Activated CD4-positive, alpha-beta T cell treated with anti-CD3 and anti-CD28 coated beads, Interleukin-2, amount 10 ng/mL, durations not matched to agents 7 days and 5 days (primary cell): Measurements from ENCODE around the gene PLEKHA7. TPM values are rescaled to one million over a fixed set of nuclear protein-coding genes. Genes with fewer than 3 reads are reported as not detected.
"Not testable (repeated sequence)": the region's sequence is repeated elsewhere in the genome, so short reads cannot be mapped to it uniquely, and the experiment has no call there.

Experiments used
- CTCF ChIA-PET: fragments of 350-600 bp; sonication (Branson Sonifier 250); formaldehyde crosslinking; loops from one replicate; lab custom pipeline; 2021; ENCODE audit warnings: antibody characterized with exemption; lab: Charles Lee
- POLR2A ChIA-PET: fragments of 350-600 bp; sonication (Branson Sonifier 250); formaldehyde crosslinking; loops from one replicate; lab custom pipeline; 2021; ENCODE audit warnings: antibody characterized with exemption; lab: Charles Lee
- DNase-seq: peaks from one replicate; pipeline ENCODE4 v3.0.0-alpha.2; 2020
- H3K27ac Mint-ChIP-seq: one replicate; pipeline ENCODE4 v1.8.0; 2021; ENCODE audit warnings: mild to moderate bottlenecking, moderate library complexity, mixed read lengths
- H3K27me3 Mint-ChIP-seq: one replicate; pipeline ENCODE4 v1.8.0; 2021; ENCODE audit warnings: mixed read lengths
- H3K36me3 Mint-ChIP-seq: one replicate; pipeline ENCODE4 v1.8.0; 2021; ENCODE audit warnings: low read depth, mixed read lengths
- H3K4me1 Mint-ChIP-seq: one replicate; pipeline ENCODE4 v1.8.0; 2021; ENCODE audit warnings: mixed read lengths
- H3K4me3 Mint-ChIP-seq: one replicate; pipeline ENCODE4 v1.8.0; 2021; ENCODE audit warnings: mild to moderate bottlenecking, moderate library complexity, mixed read lengths
- H3K9me3 Mint-ChIP-seq: one replicate; pipeline ENCODE4 v1.8.0; 2021; ENCODE audit warnings: mixed read lengths
- total RNA-seq, 2 experiments: library from RNA; stranded (reverse); gene quantifications; one replicate each; pipeline ENCODE4 v1.2.3, GENCODE V29; 2021

The PLEKHA7 gene
- total RNA-seq, 2 experiments from 2014 or later: 3.4 to 3.5 TPM

- Mint-ChIP-seq H3K4me3 (no peak overlapping the region), H3K27ac (no peak overlapping the region), H3K27me3 (peaks cover 45% of the 10 kb centered on the region), H3K4me1 (peaks cover 9% of the 10 kb centered on the region), H3K36me3 (no peaks in the 10 kb centered on the region), H3K9me3 (no peaks in the 10 kb centered on the region)
- DNase-seq: no peak
- POLR2A ChIA-PET: no interaction called here
- CTCF ChIA-PET: interaction anchor here (1.0 to 1.7 kb wide), 2 partner anchors 10 to 11 kb away, joined by 3 to 8 read pairs; no protein-coding TSS in a partner anchor
Observed at GRCh38 chr11:16921668-16922067, 92.5 kb downstream of the PLEKHA7 start.

GRCh38 chr11:16921019-16921418 lies 93.2 kb downstream of the PLEKHA7 start:
- Mint-ChIP-seq H3K4me1 (peaks cover 5% of the 10 kb centered on the region), H3K27me3 (peaks cover 38% of the 10 kb centered on the region), H3K27ac (no peak overlapping the region), H3K36me3 (no peaks in the 10 kb centered on the region), H3K4me3 (no peak overlapping the region), H3K9me3 (no peaks in the 10 kb centered on the region)
- ChIA-PET POLR2A (no interaction called here), CTCF (interaction anchor here (1.7 kb wide), 1 partner anchor 9 kb away, joined by 8 read pairs; no protein-coding TSS in a partner anchor)
- DNase-seq: no peak

- peaks cover 2% of the 10 kb centered on the region for H3K4me1 Mint-ChIP-seq
- H3K27me3 Mint-ChIP-seq: peaks cover 34% of the 10 kb centered on the region
- no peak overlapping the region for H3K27ac Mint-ChIP-seq
- no peaks in the 10 kb centered on the region for H3K9me3 Mint-ChIP-seq
- H3K4me3 Mint-ChIP-seq: no peak overlapping the region
- POLR2A ChIA-PET: no interaction called here
- no peaks in the 10 kb centered on the region for H3K36me3 Mint-ChIP-seq
- no peak for DNase-seq
- CTCF ChIA-PET: no interaction called here
Observed at GRCh38 chr11:16920559-16920958, 93.7 kb downstream of the PLEKHA7 start.

GRCh38 chr11:16918543-16919182 lies 95.6 kb downstream of the PLEKHA7 start:
- H3K27me3 Mint-ChIP-seq: peaks cover 19% of the 10 kb centered on the region
- CTCF ChIA-PET: interaction anchor here (0.6 to 2.7 kb wide), 2 partner anchors 9 to 22 kb away, joined by 3 to 9 read pairs; no protein-coding TSS in a partner anchor
- H3K9me3 Mint-ChIP-seq, H3K4me3 Mint-ChIP-seq, H3K4me1 Mint-ChIP-seq, POLR2A ChIA-PET, H3K27ac Mint-ChIP-seq, DNase-seq, H3K36me3 Mint-ChIP-seq: not testable (repeated sequence)

GRCh38 chr11:16917941-16918340 lies 96.3 kb downstream of the PLEKHA7 start:
- POLR2A ChIA-PET: interaction anchor here (0.6 to 0.9 kb wide), 2 partner anchors 15 to 326 kb away, joined by 3 read pairs; no protein-coding TSS in a partner anchor
- Mint-ChIP-seq H3K9me3 (no peaks in the 10 kb centered on the region), H3K4me3 (no peak overlapping the region), H3K36me3 (no peaks in the 10 kb centered on the region), H3K27me3 (peaks cover 16% of the 10 kb centered on the region), H3K27ac (no peak overlapping the region), H3K4me1 (peaks cover 2% of the 10 kb centered on the region)
- CTCF ChIA-PET: interaction anchor here (2.7 kb wide), 1 partner anchor 8 kb away, joined by 9 read pairs; no protein-coding TSS in a partner anchor
- no peak for DNase-seq

- Mint-ChIP-seq H3K36me3 (no peaks in the 10 kb centered on the region), H3K27ac (no peak overlapping the region), H3K4me1 (peaks cover 9% of the 10 kb centered on the region), H3K9me3 (no peaks in the 10 kb centered on the region), H3K4me3 (no peak overlapping the region), H3K27me3 (no peaks in the 10 kb centered on the region)
- ChIA-PET CTCF (interaction anchor here (1.2 to 2.2 kb wide), 4 partner anchors 9 to 34 kb away, joined by 4 to 8 read pairs (median 6); no protein-coding TSS in a partner anchor), POLR2A (no interaction called here)
- no peak for DNase-seq
Observed at GRCh38 chr11:16912692-16913111, 101.5 kb downstream of the PLEKHA7 start.

- peaks cover 9% of the 10 kb centered on the region for H3K4me1 Mint-ChIP-seq
- no peaks in the 10 kb centered on the region for H3K27me3 Mint-ChIP-seq
- no peak for DNase-seq
- no peak overlapping the region for H3K27ac Mint-ChIP-seq
- no peaks in the 10 kb centered on the region for H3K9me3 Mint-ChIP-seq
- no peaks in the 10 kb centered on the region for H3K36me3 Mint-ChIP-seq
- H3K4me3 Mint-ChIP-seq: no peak overlapping the region
- ChIA-PET CTCF (interaction anchor here (1.2 to 2.2 kb wide), 3 partner anchors 8 to 10 kb away, joined by 4 to 8 read pairs (median 7); no protein-coding TSS in a partner anchor), POLR2A (no interaction called here)
Observed at GRCh38 chr11:16911658-16912057, 102.6 kb downstream of the PLEKHA7 start.

- no peak overlapping the region for H3K4me3 Mint-ChIP-seq
- no peaks in the 10 kb centered on the region for H3K27me3 Mint-ChIP-seq
- no peaks in the 10 kb centered on the region for H3K9me3 Mint-ChIP-seq
- no peak for DNase-seq
- peaks cover 9% of the 10 kb centered on the region for H3K4me1 Mint-ChIP-seq
- H3K27ac Mint-ChIP-seq: no peak overlapping the region
- no peaks in the 10 kb centered on the region for H3K36me3 Mint-ChIP-seq
- ChIA-PET CTCF (interaction anchor here (1.8 to 3.4 kb wide), 3 partner anchors 7 to 11 kb away, joined by 7 to 9 read pairs (median 8); no protein-coding TSS in a partner anchor), POLR2A (no interaction called here)
Observed at GRCh38 chr11:16911186-16911585, 103.0 kb downstream of the PLEKHA7 start.

GRCh38 chr11:16909359-16910035 lies 104.7 kb downstream of the PLEKHA7 start:
- no peak for DNase-seq
- POLR2A ChIA-PET: no interaction called here
- peaks cover 9% of the 10 kb centered on the region for H3K4me1 Mint-ChIP-seq
- no peaks in the 10 kb centered on the region for H3K9me3 Mint-ChIP-seq
- no peak overlapping the region for H3K4me3 Mint-ChIP-seq
- H3K27me3 Mint-ChIP-seq: no peaks in the 10 kb centered on the region
- H3K36me3 Mint-ChIP-seq: no peaks in the 10 kb centered on the region
- CTCF ChIA-PET: interaction anchor here (1.0 to 3.4 kb wide), 4 partner anchors 9 to 33 kb away, joined by 3 to 9 read pairs (median 4); no protein-coding TSS in a partner anchor
- no peak overlapping the region for H3K27ac Mint-ChIP-seq

GRCh38 chr11:16905375-16905774 lies 108.8 kb downstream of the PLEKHA7 start:
- ChIA-PET CTCF (no interaction called here), POLR2A (no interaction called here)
- Mint-ChIP-seq H3K36me3 (no peaks in the 10 kb centered on the region), H3K27ac (no peak overlapping the region), H3K4me3 (no peak overlapping the region), H3K4me1 (peaks cover 28% of the 10 kb centered on the region), H3K9me3 (peaks cover 2% of the 10 kb centered on the region), H3K27me3 (no peaks in the 10 kb centered on the region)
- no peak for DNase-seq

GRCh38 chr11:16904761-16905160 lies 109.5 kb downstream of the PLEKHA7 start:
- H3K9me3 Mint-ChIP-seq, H3K36me3 Mint-ChIP-seq, H3K4me3 Mint-ChIP-seq, DNase-seq, POLR2A ChIA-PET, H3K27me3 Mint-ChIP-seq, H3K27ac Mint-ChIP-seq: not testable (repeated sequence)
- peaks cover 27% of the 10 kb centered on the region for H3K4me1 Mint-ChIP-seq
- CTCF ChIA-PET: interaction anchor here (1.0 to 1.6 kb wide), 2 partner anchors 7 to 19 kb away, joined by 3 to 4 read pairs; no protein-coding TSS in a partner anchor

GRCh38 chr11:16902781-16903378 lies 111.3 kb downstream of the PLEKHA7 start:
- Mint-ChIP-seq H3K36me3 (no peaks in the 10 kb centered on the region), H3K4me1 (peaks cover 28% of the 10 kb centered on the region), H3K9me3 (peaks cover 2% of the 10 kb centered on the region), H3K27me3 (no peaks in the 10 kb centered on the region), H3K4me3 (no peak overlapping the region), H3K27ac (no peak overlapping the region)
- ChIA-PET CTCF (interaction anchor here (0.8 to 2.4 kb wide), 5 partner anchors 9 to 32 kb away, joined by 3 to 7 read pairs (median 4); no protein-coding TSS in a partner anchor), POLR2A (interaction anchor here (0.8 kb wide), 1 partner anchor 15 kb away, joined by 3 read pairs; no protein-coding TSS in a partner anchor)
- DNase-seq: no peak
